NB4 (cell line): Measurements from ENCODE around the gene CCNI2.

Source experiments
- MYC ChIP-seq: IDR thresholded peaks from 2 replicates; pipeline ENCODE4 v1.6.1; 2011; ENCODE audit warnings: low read depth, low read length
- POLR2A ChIP-seq: IDR thresholded peaks from 2 replicates; pipeline ENCODE4 v1.6.1; 2011; ENCODE audit warnings: mild to moderate bottlenecking; ENCODE audit not compliant: insufficient read length; ENCODE audit errors: extremely low read depth
- TF ChIP-seq, protein P1 (sequence below): IDR thresholded peaks from one replicate; pipeline ENCODE4 v1.5.1; 2012; ENCODE audit warnings: low read depth, low read length

DNA sequence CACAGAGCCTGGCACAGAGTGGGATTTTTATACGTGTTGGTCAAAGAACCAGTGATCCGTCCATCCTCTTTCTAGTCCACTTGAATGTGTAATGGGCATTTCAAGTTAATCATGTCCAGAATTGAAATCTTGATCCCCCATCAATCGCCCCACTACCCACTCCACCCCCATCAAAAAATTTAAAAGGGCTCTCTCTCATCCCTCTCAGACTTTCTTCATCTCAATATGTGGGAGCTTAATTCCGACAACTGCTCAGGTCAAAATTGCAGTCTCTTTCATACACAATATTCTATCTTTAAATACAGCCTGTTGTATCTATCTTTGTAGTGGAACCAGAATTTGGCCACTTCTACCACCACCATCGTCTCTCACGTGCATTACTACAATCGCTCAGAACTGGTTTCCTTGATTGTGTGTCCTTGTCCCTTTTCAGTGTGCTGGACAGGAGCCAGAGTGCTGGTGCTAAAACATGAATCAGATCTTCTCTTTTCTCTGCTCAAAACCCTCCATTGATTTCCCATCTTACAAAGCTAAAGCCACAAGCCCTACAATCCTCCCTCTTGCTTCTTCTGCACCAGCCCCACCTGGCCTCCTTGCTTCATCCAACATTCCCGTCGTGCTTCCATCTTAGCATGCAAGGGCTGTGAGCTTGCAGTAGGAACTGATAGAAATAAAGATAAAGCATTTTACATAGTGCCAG, 9.1 kb upstream of the CCNI2 start:
- no peak for TF ChIP-seq POLR2A
- TF ChIP-seq, protein P1, sequence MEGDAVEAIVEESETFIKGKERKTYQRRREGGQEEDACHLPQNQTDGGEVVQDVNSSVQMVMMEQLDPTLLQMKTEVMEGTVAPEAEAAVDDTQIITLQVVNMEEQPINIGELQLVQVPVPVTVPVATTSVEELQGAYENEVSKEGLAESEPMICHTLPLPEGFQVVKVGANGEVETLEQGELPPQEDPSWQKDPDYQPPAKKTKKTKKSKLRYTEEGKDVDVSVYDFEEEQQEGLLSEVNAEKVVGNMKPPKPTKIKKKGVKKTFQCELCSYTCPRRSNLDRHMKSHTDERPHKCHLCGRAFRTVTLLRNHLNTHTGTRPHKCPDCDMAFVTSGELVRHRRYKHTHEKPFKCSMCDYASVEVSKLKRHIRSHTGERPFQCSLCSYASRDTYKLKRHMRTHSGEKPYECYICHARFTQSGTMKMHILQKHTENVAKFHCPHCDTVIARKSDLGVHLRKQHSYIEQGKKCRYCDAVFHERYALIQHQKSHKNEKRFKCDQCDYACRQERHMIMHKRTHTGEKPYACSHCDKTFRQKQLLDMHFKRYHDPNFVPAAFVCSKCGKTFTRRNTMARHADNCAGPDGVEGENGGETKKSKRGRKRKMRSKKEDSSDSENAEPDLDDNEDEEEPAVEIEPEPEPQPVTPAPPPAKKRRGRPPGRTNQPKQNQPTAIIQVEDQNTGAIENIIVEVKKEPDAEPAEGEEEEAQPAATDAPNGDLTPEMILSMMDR, result no peak
- TF ChIP-seq MYC, result no peak
